Activated CD8-positive, alpha-beta memory T cell treated with anti-CD3 and anti-CD28 coated beads for 4 hours (primary cell): ENCODE measurements around the gene TXNL4A.
"Not testable (repeated sequence)": the region's sequence is repeated elsewhere in the genome, so short reads cannot be mapped to it uniquely, and the experiment has no call there.

ENCODE experiments used
- DNase-seq, 2 donors: peaks; one replicate each; pipeline ENCODE4 v3.0.0-alpha.2; 2020; ENCODE audit warnings: low read depth in 2 of 2

Gene TXNL4A, protein sequence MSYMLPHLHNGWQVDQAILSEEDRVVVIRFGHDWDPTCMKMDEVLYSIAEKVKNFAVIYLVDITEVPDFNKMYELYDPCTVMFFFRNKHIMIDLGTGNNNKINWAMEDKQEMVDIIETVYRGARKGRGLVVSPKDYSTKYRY

DNA sequence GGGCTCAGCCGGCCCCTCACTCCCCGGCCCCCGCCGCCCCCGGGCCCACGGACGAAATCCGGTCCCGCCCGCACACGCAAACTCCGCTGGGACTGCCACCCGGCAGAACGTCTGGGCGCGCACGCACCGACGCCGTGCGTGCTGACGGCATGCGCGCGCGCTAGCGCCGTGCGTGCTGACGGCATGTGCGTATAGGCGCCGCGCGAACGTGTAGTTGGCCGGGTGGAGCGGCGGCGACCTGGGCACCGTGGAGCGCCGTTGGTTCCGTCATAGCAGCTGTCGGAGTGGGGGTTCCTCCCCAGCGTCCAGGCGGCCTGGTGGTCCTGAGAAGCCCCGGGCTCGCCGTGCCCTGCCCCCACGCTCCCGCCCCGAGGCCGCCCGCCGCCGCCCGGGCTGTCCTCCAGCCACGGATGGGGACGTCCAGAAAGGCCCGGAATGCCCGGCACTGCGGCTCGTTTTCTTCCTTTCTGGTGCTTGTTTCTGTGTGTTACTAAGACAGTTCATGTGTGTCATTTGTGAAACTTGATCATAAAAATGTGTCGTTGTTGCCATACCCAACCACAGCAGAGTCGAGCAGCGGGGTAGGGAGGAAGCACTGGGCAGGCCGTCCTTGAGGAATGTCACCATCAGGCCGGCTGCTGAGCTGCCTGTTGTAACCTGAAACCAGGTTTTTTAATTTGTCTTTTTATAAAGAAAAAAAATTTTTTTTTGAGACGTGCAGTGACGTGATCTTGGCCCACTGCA is at the start of gene TXNL4A:
TSS of gene TXNL4A (minus strand) at position 113 of the 744 bp plus-strand sequence. CDS start 171 bp downstream, outside the sequence.
- DNase-seq, result peak; percentile 67 to 72

DNA sequence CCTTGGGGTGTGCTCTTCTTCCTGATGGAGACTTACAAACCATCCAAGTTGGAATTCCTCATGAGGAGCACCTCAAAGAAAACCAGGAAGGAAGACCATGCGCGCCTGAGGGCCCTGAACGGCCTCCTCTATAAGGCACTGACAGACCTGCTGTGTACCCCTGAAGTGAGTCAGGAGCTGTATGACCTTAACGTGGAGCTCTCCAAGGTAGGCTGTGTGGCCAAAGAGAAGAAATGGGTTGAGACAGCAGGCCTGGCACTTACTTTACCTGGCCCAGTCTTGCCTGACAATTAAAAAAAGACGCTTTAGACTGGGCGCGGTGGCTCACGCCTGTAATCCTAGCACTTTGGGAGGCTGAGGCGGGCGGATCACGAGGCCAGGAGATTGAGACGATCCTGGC is 48.9 kb upstream of the TXNL4A start:
- DNase-seq, result no peak

DNA sequence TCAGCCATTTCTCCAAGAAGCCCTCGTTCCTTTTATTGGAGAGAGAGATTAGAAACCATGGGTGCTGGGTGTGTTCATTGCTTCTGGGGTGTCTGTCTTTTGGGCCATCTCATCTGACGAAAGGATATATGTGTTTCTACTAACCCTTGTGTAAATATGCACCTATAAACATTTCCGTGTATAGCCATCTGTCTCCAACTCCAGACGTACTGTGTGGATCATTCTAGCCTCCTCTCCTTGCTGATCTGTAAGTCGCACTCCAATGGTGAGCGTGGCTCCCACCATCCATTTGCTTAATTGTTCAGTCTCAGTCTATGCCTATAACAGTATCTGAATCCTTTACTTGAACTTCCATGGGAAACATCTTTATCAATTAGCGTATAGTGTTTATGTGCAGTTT is 47.6 kb upstream of the TXNL4A start:
- DNase-seq, result no peak

DNA sequence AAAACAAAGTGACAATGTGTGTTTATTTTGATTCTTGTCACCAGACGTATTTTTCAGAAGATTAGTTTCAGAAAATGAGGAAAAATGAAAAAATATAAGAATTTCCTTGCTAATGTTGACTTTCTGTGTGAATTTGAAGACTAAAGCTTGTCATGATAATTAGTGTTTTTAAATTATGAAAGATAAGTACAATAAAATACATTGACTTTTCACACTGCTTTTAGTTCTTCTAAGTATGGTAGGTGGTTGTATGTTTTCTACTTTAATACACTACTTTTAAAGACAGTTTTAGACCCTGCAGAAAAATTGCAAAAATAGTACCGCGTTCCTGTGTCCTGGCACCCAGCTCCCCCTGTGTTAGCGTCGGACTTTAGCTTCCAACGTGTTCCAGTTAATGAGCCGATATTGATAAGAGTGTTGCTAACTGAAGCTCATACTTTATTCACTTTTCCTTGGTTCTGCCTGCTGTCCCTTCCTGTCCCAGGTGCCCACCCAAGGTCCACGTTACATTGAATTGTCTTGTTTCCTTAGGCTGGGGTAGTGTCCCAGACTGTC is 46.6 kb upstream of the TXNL4A start:
- DNase-seq, result no peak

DNA sequence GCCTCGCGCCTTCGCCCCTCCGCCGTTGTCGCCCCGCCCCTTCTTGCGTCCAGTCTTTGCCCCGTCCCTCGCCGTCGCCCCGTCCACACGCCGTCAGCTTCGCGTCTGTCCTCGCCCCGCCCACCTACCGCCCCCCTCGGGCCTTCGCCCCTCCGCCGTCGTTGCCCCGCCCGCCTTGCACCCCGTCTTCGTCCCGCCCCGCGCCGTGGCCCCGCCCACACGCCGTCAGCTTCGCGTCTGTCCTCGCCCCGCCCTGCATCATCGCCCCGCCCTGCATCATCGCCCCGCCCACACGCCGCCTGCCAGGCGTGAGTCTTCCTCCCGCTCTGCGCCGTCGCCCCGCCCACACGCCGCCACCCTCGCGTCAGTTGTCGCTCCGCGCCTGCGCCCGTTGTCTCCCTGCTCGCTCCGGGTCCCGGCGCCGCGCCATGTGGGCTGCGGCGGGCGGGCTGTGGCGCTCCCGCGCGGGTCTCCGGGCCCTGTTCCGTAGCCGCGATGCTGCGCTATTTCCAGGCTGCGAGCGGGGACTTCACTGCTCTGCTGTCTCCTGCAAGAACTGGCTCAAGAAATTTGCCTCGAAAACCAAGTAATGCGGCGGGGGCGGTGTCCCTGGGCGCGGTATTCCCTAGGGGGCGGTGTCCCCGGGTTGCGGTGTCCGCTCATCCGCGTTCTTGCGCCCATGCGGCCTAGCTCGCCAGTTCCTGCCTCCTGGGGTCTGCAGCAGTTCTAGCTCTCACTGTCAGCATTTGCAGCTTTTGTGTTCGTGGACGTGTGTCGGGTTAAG is 45.9 kb upstream of the TXNL4A start, which contains the start of gene RBFA:
TSS of gene RBFA (plus strand) at position 367 of the 784 bp plus-strand sequence. CDS start at position 429, 62 bp downstream.
- DNase-seq, result peak; percentile 99 to 100

DNA sequence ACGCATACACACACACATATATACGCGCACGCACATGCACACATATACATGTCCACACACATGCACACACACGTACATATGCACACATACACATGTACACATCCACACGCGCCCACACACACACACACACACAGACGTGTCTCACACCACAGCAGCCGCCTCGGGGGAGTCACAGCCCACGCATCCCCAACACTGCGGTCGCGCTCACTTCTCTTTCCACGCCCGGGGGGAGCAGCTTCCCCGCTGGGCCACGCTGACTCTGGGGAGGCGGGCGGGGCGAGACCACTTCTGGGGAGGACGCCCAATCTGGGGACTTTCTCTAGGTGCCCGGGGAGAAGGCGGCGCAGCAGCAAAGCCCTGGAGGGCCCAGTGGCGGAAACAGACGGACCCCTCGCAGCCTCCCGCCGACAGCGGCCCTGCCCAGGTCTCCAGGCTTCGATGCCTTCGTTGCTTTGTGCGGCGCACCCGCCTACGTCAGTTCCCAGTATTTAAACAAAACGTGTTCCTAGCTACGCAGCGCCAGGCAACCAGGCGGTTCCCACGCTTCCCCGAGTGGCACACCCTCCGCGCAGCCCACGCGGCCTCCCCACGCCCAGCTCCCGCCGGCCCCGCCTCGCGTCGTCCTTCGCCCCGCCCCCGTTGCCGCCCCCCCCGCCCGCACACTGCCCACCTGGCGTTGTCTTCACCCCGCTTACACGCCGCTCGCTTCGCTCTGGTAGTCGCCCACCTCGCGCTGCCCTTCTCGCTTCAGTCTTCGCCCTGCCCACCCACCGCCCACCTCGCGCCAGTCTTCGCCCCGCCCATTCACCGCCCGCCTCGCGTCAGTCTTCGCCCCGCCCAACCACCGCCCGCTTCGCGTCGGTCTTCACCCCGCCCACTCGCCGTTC is 45.1 kb upstream of the TXNL4A start:
- DNase-seq, result peak; percentile 73 to 78

DNA sequence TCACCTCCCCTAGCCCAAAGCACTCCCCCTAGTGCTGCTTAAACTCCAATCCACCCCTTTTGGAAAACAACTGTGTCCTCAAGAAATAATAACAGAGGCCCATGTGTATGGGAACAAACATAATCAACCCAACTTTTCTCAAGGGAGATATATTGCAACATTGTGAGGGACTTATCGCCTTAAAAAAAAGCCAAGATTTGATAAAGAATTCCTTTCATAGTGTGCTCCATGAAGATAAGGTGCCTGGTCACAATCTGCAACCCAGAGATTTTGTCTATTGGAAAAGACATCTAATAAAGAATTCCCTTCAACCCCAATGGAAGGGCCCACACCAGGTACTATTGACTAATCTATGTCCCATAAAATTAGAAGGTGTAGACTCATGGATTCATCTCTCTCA is 41.3 kb upstream of the TXNL4A start:
- DNase-seq, result no peak

DNA sequence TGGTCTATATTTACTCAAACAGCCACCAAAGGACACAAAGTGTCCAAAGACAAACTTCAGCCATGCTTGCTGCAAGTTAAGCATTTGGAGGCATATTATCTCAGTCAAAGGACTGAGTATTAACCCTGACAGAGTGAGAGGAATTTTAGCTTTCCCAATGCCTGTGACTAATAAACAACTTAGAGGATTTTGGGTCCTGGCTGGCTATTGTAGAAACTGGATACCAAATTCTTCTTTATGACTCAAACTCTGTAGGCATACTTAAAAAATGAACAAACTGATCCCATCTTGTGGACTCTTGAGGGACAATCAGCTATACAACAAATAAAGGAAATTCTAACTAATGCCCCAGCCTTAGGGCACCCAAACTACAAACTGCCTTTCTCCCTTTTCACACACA is 39.4 kb upstream of the TXNL4A start:
- DNase-seq, result not testable (repeated sequence)

DNA sequence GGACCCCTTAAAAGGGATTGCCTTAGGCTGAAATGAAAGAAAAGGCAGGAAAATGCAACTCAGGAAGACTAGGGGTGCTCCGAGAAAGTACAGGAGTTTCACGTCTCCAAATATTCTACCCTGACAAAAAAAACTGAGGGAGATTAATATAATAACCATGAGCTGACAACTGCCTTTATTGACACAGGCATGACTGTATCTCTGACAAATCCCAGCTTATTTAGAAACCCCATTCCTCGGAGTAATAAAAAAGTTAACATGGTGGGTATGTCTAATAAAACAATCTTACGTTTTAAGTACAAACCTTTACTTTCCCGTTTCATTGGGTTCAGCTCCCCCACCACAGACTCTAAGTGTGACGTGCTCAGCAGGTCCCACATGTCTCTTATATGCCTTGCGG is 38.0 kb upstream of the TXNL4A start:
- DNase-seq, result no peak

DNA sequence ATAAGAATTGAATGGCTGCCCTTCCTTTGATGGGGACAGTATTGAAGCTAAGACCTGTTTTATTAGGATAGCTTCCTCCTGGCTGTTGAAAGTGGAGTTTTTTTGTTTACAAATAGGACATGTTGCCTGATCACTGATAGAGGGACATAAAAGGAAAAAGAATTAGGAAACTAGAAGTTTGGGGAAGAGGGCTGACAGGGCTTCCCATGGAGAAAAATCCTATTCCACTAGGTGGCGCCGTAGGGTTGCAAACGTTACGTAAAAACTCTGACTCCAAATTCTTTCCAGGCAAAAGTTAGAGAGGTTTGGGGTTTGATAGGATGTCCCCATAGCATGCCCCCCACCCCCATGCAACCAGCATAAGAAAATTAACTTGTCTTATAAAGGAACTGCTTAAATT is 34.8 kb upstream of the TXNL4A start:
- DNase-seq, result no peak

DNA sequence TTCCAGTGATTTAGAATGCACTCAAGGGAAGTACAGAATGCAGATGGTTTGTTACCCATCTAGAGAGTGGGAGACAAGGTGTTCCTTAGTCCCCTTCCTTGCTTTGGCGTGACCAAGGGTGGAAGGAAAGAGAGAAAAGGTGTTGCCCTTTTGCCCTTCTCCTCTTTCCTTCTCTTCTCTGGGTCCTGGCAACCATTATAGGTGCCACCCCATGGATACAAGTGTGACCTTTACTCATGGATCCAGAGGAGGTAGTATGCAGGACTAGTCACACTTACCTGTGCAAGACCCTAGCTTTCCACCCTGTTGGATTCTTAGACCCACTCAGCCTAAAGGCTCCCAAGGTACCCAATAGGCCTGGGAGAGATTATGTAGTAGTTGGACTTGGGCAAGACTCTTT is 34.2 kb upstream of the TXNL4A start:
- DNase-seq, result no peak

DNA sequence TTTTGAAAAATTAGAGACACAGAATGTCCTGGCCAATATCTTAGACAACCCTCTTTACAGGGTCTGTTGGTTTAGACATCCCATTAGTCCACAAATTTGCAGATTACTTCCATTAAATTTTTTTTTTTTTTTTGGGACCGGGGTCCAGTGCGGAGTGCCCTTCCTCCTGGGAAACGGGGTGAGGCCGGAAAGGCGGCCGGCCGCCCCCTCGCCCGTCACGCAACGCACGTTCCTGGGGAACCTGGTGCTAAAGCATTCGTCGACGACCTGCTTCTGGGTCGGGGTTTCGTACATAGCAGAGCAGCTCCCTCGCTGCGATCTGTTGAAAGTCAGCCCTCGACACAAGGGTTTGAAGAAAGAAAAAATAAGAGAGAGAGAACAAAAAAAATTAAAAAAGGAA is 24.4 kb upstream of the TXNL4A start:
- no peak for DNase-seq

DNA sequence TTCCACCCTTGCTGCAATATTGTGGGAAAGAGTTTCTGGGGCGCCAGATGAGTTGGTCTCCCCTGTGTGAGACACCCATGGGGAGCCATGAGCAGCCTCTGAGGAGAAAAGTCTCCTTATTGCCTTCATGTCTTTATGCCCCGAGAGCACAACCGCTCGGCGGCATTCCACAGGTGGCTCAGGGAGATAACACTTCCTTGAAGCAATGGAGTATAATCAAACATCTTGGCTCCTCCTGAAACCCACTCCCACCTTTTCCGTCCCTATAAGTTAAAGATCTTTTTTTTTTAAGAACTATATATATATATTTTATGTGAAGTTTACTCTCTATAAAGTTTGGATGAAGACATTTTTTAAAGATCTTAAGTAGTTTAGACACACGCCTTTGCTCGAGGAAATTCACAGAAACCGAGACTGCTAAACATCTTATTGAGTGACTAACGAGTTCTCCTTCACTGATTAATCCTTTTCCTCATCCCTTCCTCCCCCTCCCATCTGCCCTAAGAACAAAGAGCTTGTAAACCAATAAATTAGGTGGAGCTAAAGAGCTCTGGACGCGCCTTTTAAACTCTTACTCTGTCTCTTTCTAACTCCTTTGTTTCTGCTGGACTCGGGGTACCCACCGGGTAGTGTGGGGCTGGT is 23.3 kb upstream of the TXNL4A start:
- DNase-seq, result not testable (repeated sequence)

DNA sequence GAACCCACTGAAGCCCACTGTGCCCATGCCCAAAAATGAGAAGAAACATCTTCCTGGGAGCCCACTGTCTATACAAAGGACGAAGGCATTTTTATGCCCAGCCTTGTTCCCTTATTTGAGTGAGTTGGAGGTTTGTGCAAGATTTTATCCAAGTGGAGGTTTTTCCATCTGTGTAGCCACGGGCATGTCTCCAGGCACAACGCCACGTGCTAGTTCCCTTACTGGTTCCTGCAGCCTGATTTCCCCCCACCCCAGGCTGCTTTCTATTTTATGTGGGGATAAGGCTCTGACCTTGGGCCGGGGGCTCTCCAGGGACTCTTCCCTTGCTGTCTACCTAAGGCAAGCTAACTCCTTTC is 22.2 kb upstream of the TXNL4A start:
- no peak for DNase-seq

DNA sequence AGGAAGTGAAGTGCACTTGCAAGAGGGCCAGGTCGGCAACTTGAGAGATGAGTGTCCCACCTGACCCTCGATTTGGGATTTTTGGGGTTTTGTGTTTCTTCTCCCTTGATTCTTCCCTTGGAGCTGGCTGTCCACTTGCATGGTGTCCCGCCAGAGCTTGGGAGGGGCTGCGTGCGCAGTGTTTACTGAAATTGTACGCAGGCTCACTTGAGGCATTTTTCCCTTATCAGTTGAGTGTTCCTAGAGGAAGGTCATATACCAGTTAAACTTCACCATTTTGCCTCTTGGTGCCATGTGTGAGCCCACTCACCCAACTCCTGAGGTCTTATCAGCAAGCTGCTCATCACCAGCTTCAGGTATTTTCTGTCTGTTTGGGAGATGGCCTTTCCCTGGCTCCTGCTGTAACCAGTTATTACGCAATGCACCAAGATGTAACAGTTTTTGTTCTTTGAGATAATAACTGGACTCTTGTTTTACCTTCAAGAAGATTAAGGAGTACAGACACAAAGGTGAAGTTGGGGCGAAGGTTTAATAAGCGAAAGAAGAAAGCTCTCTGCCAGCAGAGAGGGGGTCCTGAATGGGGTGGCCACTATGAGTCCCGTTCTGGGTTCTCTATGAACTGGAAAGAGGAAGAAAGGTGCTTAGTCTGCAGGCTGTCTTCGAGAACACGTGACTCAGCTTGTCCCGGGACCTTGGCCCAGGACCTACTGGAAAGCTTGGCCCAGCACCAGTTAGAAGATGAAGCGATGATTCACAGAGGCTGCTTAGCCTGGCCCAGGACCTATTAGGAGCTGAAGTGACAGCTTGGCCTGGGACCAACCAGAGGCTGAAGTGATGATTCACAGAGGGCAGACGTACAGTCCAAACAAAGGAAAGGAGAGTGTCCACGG is 21.5 kb upstream of the TXNL4A start:
- DNase-seq, result no peak

DNA sequence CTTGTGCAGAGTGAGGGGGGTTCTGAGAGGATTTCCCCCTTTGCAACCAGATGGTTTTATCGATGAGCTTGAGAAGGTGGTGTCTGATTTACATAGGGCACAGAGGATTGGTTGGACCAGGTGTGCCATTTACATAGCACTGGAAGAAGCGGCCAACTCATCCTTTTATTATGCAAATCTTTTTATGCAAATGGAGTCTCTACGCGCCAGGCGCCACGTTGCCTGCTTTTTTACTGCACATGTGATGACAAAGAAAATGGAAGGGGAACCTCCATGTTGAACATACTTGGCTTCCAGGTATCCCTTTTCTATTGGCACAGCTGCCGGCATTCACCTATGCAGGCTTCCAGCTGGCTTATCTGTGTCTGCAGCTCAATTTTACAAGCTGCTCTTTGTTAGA is 18.4 kb upstream of the TXNL4A start:
- DNase-seq, result no peak

DNA sequence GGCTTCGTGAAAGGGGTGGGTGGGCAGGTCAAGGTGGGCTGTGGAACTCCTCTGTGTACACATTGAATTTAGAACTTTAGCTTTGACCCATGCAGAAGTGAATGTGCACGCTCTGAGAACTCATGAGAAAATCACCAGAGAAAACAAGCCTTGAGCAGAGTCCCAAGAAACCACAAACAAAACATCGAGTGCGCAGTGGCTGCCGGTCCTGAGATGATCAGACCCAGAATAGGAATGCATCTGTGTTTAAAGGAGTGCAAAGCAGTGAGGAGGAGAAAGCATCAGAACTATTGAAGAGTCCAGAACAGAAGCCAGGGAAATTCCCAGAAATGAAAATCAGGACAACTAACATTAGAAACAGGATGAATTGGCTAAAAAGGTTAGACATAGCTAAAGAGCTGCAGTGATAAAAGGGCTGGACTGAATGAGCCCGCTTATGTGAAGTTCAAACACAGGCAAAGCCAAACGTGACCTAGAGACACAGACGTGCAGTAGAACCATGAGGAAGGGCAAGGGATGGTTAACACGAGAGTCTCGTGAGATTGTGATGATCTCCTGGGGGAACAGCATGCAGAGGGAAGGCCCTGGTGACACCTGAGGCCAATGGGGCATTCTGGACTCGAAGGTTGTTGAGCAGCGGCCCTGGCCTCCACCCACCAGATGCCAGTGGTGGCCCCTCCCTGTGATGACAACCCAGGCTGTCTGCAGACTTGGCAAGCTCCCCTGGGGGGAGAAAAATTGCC is 16.4 kb upstream of the TXNL4A start:
- DNase-seq, result no peak

DNA sequence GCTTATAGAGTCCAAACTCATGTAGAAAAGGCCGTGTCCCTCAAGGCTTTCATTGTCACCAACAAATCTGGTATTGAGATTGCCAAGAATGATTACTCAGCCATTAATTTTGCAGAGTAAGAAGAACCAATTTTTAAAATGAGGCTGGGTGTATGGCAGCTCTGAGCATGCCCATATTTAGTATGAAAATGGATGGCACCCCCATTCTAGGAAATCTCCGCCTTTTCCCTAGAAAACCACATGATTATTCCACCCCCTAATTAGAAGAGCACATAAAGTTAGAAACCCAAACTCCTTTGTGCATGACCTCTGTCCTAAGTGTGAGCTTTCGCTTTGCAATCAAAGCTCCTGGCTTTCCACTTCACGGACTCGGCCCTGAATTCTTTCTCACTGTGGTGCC is 14.1 kb upstream of the TXNL4A start:
- DNase-seq, result no peak

DNA sequence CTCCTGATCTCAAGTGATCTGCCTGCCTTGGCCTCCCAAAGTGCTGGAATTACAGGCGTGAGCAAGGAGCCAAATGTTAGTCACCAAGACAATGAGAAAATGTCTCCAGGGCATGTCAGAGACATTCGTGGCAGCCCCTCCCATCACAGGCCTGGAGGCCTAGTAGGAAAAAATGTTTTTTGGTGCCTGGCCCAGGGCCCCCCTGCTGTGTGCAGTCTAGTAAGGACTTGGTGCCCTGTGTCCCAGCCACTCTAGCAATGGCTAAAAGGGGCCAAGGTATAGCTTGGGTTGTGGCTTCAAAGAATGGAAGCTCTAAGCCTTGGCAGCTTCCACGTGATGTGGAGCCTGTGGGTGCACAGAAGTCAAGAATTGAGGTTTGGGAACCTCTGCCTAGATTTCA is 12.5 kb upstream of the TXNL4A start:
- DNase-seq, result no peak
